Umbilical cord (tissue), 2 donors: ENCODE results near the gene HTR4. TPM values are rescaled to one million over a fixed set of nuclear protein-coding genes. Genes with fewer than 3 reads are reported as not detected.

Experiments used
- DNase-seq: peaks from one replicate; pipeline ENCODE4 v3.0.0-alpha.2; 2015; ENCODE audit warnings: low spot score
- total RNA-seq: library from RNA; depleted of rRNA; stranded (reverse); fragments of >200 nt; gene quantifications from one replicate; pipeline ENCODE4 v1.2.3, GENCODE V29; 2014; ENCODE audit warnings: low replicate concordance; ENCODE audit not compliant: insufficient read depth

The HTR4 gene
- total RNA-seq, 1 donor from 2014 or later: 1.7 TPM

DNA sequence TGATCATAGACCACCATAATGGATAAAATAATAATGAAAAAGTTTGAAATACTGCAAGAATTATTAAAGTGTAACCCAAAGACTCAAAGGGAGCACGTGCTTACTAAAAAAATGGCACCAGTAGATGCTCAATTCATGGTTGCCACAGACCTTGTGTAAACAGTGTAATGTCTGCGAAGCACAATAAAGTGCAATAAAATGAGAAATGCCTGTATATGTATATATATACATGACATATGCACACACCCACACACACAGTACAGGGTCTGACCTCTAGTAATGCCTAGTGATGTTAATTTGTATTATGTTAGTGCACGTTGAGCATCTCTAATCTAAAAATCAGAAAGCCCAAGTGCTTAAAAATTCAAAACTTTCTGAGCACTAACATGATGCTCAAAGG lies 218.3 kb downstream of the HTR4 start:
- no peak for DNase-seq

DNA sequence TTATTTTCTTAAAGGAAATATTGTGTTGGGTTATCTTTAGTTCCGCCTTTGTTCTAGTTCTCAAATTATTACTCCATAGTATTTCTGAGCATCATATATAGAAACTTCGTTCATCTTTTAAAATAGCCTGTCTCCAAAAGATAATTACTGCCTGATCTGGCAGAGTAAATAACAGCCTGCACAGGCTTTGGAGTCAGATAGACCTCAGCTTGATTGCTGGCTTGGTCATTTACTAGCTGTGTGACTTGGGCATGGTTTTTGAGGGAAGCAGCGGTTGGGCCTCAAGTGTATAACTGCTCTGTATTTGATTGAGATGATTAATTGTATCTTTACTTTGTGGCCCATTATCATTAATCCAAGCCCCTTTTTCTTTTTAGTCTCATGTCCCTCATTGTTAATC lies 220.5 kb downstream of the HTR4 start:
- DNase-seq: no peak

Other genes with a start within 250 kb of the HTR4 start
- 3.4 TPM for gene ADRB2, start 172.1 kb upstream of the HTR4 start, total RNA-seq